Subcutaneous abdominal adipose tissue (tissue), 5 donors: ENCODE measurements around the gene FBXW11.
A peak's percentile ranks its signal among the peaks of the same experiment; 100 is the strongest.

Experiments used
- H3K27ac ChIP-seq: one replicate; pipeline ENCODE4 v1.7.0; 2013; ENCODE audit warnings: low read depth, mild to moderate bottlenecking, inconsistent platforms, low read length, moderate library complexity
- H3K27me3 ChIP-seq, 5 donors: one replicate each; pipeline ENCODE4 v1.7.0; 2013; ENCODE audit warnings: low read length in 5 of 5, inconsistent platforms in 1 of 5; ENCODE audit not compliant: control insufficient read depth in 5 of 5, insufficient read depth in 4 of 5
- H3K36me3 ChIP-seq, 5 donors: one replicate each; pipeline ENCODE4 v1.7.0; 2013; ENCODE audit warnings: low read length in 5 of 5; ENCODE audit not compliant: control insufficient read depth in 5 of 5, insufficient read depth in 5 of 5
- H3K4me1 ChIP-seq, 5 donors: one replicate each; pipeline ENCODE4 v1.7.0; 2013; ENCODE audit warnings: low read length in 5 of 5, mild to moderate bottlenecking in 3 of 5, moderate library complexity in 1 of 5; ENCODE audit not compliant: control insufficient read depth in 5 of 5, insufficient read depth in 5 of 5
- H3K4me3 ChIP-seq, 5 donors: one replicate each; pipeline ENCODE4 v1.7.0; 2013; ENCODE audit warnings: low read length in 5 of 5, low read depth in 1 of 5
- H3K9ac ChIP-seq, 5 donors: one replicate each; pipeline ENCODE4 v1.7.0; 2013; ENCODE audit warnings: low read length in 5 of 5, mild to moderate bottlenecking in 4 of 5, moderate library complexity in 3 of 5
- H3K9me3 ChIP-seq, 5 donors: one replicate each; pipeline ENCODE4 v1.7.0; 2013; ENCODE audit warnings: low read length in 5 of 5; ENCODE audit not compliant: control insufficient read depth in 5 of 5
- donor health status: healthy.
- donor health status: healthy.
- donor health status: healthy.
- donor health status: healthy.
- donor health status: healthy.

FBXW11 gene

DNA sequence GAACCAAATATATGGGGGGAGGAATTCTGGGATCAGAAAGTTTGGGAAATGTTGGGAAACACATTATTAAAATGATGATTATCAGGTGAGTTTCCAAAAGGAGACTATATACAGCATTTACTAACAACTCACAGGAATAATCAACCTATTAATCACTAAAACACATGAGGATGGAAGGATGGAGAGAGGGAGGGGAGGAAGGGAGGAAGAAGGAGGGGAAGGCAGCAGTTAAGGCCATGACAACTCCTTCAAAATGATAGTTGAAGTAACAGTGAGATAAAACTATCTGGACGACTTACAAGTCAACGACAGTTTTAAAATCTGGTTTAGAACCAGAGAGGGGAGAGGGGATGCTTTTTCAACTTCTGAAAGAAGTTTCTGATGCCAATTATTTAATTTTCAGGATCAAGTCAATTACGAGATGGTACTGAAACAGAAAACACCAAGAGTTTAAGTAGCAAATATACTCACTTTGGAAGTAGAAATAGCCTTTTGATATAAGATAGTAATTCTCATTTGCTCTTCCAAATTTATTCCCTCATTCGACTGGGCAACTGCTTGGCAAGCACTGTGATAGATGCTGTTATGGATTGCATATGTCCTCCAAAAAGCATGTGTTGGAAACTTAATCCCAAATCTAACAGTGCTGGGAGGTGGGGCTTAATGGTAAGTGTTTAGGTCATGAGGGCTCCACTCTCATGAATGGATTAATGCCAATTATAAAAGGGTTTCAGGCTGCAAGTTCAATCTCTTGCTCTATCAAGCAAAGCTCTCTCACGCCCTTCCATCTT, 30.4 kb downstream of the FBXW11 start:
- Histone ChIP-seq H3K4me3 (no peak overlapping the region), H3K4me1 (no peaks in the 10 kb centered on the region), H3K27me3 (no peaks in the 10 kb centered on the region), H3K27ac (no peak overlapping the region), H3K36me3 (no peaks in the 10 kb centered on the region), H3K9ac (no peak overlapping the region), H3K9me3 (peaks cover 2 to 21% (median 14%) of the 10 kb centered on the region in 5 donors)

DNA sequence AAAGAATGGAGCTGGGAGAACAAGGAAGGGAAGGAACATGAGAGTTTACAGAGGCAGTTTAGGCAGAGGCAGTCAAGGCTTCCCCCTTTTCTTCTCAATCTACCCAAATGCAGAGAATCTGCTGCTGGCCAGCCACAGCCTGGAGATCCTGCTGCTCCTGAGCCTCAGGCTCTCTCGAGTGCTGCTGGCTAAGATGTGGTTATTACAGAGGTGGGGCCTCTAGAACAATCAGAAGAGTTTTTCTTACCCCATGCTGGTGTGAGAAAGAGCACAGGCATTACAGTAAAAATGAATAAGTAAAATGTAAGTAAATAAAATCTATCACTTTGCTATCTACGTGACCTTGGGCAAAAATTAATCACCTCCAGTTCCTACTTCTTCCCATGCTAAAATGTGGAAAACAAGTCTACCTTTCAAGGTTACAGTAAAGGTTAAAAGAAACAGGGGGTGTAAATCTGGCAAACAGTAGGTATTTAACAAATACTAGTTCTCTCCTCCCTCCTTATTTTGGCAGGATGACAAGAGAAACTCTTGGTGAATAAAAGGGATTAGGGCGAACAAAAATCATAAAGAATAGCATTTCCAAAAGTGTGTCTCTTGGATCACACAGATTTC, 31.1 kb downstream of the FBXW11 start:
- H3K4me1 ChIP-seq = no peaks in the 10 kb centered on the region
- H3K27me3 ChIP-seq = no peaks in the 10 kb centered on the region
- no peaks in the 10 kb centered on the region for H3K36me3 ChIP-seq
- no peak overlapping the region for H3K4me3 ChIP-seq
- H3K27ac ChIP-seq = no peak overlapping the region
- H3K9ac ChIP-seq = no peak overlapping the region
- peaks cover 2 to 17% (median 12%) of the 10 kb centered on the region in 5 donors for H3K9me3 ChIP-seq

DNA sequence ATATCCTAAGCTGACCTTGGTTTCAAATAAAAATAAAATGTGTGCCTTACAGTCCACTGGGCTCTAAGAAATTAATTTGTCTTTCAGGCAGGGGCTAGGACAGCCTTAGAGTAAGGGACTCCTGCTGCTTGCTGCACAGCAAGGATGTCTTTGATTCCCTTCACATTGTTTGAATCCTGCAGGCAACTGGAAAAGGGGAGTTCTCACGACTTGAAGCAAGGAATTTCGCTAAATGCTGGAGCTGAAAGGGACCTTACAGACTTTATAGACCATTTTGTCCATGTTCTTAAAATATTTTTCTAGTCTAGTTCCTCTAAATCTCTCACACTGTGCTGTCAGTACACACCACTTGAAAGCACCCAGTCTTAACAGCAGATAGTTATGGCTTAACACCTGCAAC, 35.6 kb downstream of the FBXW11 start:
- H3K9me3 ChIP-seq = no peaks in the 10 kb centered on the region
- H3K9ac ChIP-seq = no peak overlapping the region
- H3K27me3 ChIP-seq = no peaks in the 10 kb centered on the region
- H3K4me3 ChIP-seq = no peak overlapping the region
- no peak overlapping the region for H3K27ac ChIP-seq
- no peaks in the 10 kb centered on the region for H3K36me3 ChIP-seq
- H3K4me1 ChIP-seq = peaks cover 2 to 9% (median 3%) of the 10 kb centered on the region in 5 donors

DNA sequence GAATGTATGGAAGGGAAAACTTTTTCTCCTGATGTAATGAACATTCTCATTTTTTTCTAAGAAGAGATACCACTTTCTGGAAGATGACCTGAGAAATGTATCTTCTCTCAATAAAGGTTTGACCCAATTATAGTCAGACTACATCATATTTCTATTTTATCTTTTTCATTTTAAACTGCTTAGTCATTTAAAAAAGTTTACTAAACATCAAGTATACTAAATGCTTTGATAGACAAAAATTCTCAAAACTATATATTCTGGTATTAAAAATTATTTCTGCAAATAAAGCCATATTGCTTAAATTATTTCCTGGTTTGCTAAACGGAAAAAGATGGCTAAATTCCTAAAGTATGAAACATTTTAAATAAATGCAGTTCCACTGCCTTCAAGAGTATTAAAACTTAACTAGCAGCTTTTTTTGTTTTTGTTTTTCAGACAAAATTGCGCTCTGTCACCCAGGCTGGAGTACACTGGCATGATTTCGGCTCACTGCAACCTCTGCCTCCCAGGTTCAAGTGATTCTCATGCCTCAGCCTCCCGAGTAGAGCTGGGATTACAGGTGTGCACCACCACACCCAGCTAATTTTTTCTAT, 37.1 kb downstream of the FBXW11 start:
- H3K27me3 ChIP-seq = no peaks in the 10 kb centered on the region

DNA sequence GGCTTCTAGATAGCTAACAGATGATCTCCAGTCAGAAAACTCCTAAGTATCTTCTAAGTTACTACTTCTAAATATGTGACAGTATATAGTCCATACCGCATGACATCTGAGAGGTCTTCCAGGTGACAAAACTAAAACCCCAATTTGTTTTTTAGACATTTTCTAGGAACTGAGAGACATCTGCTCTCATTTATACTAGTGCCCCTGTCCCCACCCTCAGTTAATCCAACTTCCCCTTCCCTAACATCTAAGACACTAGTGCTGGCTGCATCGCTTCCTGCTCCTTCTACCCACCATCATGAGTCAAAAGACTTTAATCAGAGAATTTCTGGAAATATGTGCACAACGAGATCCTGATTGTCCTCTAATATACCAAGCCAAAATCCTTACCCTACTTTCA, 37.9 kb downstream of the FBXW11 start:
- H3K9ac ChIP-seq = no peak overlapping the region
- H3K36me3 ChIP-seq = no peaks in the 10 kb centered on the region
- H3K4me1 ChIP-seq = peaks cover 3 to 10% (median 4%) of the 10 kb centered on the region in 5 donors
- no peaks in the 10 kb centered on the region for H3K9me3 ChIP-seq
- H3K4me3 ChIP-seq = no peak overlapping the region
- no peaks in the 10 kb centered on the region for H3K27me3 ChIP-seq
- no peak overlapping the region for H3K27ac ChIP-seq

More for the DNA sequence above, 37.1 kb downstream of the FBXW11 start:
- H3K36me3 ChIP-seq = no peaks in the 10 kb centered on the region
- H3K9me3 ChIP-seq = no peaks in the 10 kb centered on the region
- H3K27ac ChIP-seq = no peak overlapping the region
- H3K4me1 ChIP-seq = peaks cover 3 to 10% (median 4%) of the 10 kb centered on the region in 5 donors
- H3K9ac ChIP-seq = no peak overlapping the region
- H3K4me3 ChIP-seq = no peak overlapping the region

DNA sequence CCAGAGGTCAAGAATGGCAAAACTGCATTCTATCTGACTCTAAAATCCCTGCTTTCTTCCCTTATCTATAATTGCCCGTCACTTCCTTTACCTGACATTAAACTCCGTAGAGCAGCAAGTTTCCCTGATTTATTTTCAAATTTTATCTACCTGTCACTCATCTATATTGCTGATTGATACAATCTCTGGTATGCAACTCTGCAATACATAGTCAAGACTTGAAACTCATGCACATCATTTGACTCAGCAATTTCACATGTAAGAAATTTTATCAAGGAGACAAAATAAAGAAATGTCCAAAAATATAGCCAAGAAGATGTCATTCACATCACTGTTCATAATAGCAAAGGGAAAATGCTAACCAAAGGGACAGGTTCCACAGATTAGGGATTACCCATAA, 39.5 kb downstream of the FBXW11 start:
- Histone ChIP-seq H3K9me3 (no peaks in the 10 kb centered on the region), H3K4me3 (no peak overlapping the region), H3K4me1 (peaks cover 3 to 15% (median 6%) of the 10 kb centered on the region in 5 donors), H3K27me3 (no peaks in the 10 kb centered on the region), H3K36me3 (no peaks in the 10 kb centered on the region), H3K9ac (no peak overlapping the region), H3K27ac (no peak overlapping the region)

DNA sequence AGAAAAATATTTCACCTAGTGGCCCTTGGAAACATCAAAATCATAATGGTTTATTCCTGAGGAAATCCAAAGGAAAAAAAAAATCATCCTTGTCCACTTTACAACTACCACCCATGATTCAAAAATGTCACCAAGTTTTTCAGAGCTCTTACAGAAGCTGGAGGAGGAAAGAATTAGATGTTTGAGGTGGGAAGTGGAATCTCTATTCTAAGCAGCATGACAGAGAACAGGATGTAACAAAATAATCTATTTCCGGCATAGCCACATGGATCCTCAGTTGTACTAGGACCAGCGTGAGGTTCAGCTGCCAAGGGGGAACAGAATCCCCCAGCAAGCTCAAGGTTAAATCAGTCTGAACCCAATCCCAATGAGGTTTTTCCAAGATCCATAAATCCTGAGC, 40.2 kb downstream of the FBXW11 start:
- H3K9me3 ChIP-seq = no peaks in the 10 kb centered on the region
- no peaks in the 10 kb centered on the region for H3K27me3 ChIP-seq
- no peak overlapping the region for H3K4me3 ChIP-seq
- H3K9ac ChIP-seq = no peak overlapping the region
- H3K4me1 ChIP-seq = peaks cover 3 to 15% (median 6%) of the 10 kb centered on the region in 5 donors
- H3K27ac ChIP-seq = no peak overlapping the region
- no peaks in the 10 kb centered on the region for H3K36me3 ChIP-seq

DNA sequence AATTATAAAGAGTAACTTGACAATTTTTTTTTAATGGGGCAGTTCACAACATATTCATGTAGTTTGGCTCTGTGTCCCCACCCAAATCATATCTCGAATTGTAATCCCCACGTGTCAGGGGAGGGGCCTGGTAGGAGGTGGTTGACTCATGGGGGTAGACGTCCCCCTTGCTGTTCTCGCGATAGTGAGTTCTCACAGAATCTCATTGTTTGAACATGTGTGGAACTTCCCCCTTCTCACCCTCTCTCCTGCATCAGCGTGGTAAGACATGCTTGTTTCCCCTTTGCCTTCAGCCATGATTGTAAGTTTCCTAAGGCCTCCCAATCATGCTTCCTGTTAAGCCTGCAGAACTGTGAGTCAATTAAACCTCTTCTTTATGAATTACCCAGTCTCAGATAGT, 40.7 kb downstream of the FBXW11 start:
- Histone ChIP-seq H3K9ac (no peak overlapping the region), H3K27ac (no peak overlapping the region), H3K4me1 (peaks cover 3 to 15% (median 6%) of the 10 kb centered on the region in 5 donors), H3K4me3 (no peak overlapping the region), H3K9me3 (no peaks in the 10 kb centered on the region), H3K36me3 (no peaks in the 10 kb centered on the region), H3K27me3 (no peaks in the 10 kb centered on the region)

DNA sequence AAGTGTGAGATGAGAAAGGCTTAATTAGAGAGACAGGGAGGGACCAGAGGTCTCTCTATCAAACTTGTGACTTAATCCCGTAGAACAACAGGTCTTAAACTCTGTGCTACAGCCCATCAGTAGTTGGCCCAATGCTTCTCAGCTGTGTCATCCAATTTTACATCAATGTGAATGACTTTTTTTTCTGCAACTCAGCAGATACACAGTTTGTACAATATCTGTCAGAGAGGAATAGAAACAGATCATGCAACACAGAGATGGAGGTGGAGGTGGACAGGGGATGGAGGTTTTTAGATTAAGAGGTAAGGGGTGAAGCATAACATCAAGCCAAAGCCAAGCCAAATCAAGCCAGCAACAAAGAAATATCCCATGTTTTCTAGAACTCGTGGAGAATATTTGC, 43.0 kb downstream of the FBXW11 start:
- Histone ChIP-seq H3K9me3 (no peaks in the 10 kb centered on the region), H3K4me1 (peaks cover 3 to 15% (median 6%) of the 10 kb centered on the region in 5 donors), H3K27ac (no peak overlapping the region), H3K4me3 (no peak overlapping the region), H3K36me3 (no peaks in the 10 kb centered on the region), H3K27me3 (no peaks in the 10 kb centered on the region), H3K9ac (no peak overlapping the region)

DNA sequence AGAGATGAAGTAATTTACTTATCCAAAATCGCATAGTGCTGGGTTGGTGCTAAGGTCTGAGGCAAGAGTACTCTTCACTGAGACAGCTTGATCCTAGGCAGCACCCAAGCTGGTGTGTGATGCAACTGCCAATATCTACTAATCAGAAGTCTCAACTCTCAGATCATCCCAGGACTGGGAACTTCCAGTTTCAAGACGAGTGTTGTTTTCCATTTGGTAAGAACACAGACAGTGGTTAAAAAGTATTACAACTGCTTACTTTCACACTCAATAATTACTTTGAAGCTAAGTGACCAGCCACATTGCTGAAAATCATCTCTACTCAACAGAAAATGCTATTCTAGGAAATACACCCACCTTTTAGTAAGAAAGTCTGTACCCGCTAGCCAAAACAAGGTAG, 45.3 kb downstream of the FBXW11 start:
- Histone ChIP-seq H3K4me3 (no peak overlapping the region), H3K4me1 (peaks cover 0 to 25% (median 22%) of the 10 kb centered on the region in 5 donors), H3K9ac (peak overlapping the region in 1 of 5 donors; percentile 46), H3K27ac (no peak overlapping the region), H3K36me3 (no peaks in the 10 kb centered on the region), H3K27me3 (no peaks in the 10 kb centered on the region), H3K9me3 (no peaks in the 10 kb centered on the region)
